LoVo (cell line): ENCODE measurements around the gene PPP1R9B.

ENCODE experiments used
- DNase-seq: peaks from one replicate; pipeline ENCODE4 v3.0.0-alpha.2; 2016; ENCODE audit warnings: low spot score

PPP1R9B gene

DNA sequence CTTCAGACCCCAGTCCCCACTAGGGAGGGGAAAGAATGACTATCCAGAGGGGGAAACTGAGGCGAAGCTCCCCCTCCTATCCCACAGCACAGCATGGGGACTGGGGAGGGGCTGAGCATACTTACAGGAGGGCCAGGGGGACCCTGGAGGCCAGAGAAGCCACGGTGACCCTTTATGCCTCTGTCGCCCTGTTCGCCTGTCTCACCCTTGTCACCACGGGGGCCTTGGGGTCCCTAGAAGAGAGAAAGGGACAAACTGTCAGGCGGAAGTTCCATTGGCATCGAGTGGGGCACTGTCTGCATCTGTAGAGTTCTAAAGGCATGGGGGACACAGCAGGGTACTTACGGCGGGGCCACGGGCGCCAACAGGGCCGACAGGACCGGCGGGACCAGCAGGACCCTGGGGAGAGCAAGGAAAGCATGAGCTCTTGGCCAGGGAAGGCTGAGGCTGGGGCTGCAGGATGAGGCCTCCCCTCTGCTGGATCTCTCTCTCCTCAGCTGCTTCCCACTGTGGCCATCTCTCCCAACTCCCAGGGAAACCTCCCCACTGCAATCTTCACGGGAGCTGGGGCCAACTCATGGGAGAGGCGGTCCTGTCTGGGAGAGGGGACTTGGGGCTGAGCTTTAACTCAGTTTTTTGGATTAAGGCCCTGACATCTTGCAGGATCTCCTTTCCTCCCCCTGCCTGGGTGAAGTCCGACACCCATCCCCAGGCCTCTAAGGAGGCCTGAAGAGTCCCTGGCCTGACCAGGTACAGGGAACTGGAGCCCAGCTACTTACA is 37.5 kb upstream of the PPP1R9B start:
- no peak for DNase-seq

DNA sequence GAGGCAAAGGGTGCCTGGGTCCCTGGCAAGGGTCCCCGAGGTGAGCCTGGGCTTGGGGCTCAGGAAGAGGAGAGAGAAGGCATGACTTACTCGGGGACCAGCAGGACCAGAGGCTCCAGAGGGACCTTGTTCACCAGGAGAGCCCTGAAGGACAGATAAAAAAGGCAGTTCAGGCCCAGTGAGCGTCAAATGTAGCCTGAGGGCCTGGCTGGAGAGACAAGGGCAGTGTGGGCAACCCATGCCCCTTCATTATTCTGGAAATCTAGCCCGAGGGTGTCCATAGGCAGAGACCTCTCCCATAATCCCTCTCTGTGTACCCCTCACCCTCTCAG is 36.9 kb upstream of the PPP1R9B start:
- DNase-seq, result no peak

- no peak for DNase-seq
These were observed 36.4 kb upstream of the PPP1R9B start for GRCh38 chr17:50186661-50187393.

- no peak for DNase-seq
These were observed 35.4 kb upstream of the PPP1R9B start for GRCh38 chr17:50185631-50186471.

DNA sequence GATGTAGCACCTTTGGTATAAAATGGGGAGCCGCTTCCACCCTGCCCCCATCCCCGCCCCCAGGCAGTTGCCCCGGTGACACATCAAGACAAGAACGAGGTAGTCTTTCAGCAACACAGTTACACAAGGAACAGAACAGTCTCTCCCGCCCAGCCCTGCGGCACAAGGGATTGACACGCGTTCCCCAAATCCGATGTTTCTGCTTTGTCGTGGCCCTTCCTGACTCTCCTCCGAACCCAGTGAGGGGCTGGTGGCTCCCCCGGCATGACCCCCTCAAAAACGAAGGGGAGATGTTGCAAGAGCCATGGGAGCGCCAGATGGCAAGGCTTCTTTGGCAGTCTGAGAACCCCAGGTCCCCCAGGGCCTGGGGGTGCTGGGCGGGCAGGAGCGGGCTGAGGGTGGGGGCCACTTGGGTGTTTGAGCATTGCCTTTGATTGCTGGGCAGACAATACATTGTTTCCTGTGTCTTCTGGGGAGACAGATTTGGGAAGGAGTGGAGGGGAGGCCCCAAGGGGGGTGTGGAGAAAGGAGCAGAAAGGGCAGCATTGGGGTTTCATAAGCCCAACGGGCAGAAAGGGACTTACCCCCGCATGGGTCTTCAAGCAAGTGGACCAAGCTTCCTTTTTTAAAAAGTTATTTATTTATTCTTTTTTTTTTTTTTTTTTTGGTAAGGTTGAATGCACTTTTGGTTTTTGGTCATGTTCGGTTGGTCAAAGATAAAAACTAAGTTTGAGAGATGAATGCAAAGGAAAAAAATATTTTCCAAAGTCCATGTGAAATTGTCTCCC is 34.3 kb upstream of the PPP1R9B start:
- no peak for DNase-seq

DNA sequence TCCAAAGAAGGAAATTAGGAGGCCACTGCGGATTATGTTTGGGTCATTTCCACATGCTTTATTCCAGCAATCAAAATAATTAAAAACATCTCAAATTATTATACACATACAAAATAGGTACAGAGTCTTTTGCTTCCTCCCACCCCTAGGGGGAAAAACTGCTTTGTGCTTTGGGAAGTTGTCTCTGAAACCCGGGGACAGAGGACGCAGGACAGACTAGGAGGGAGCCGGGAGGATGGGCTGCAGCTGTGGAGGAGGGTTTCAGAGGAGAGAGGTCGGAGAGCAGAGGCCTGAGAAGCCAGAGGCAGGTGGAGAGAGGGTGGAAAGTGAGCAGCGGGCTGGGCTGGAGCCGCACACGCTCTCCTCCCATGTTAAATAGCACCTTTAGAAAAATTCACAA is 33.6 kb upstream of the PPP1R9B start:
- no peak for DNase-seq

DNA sequence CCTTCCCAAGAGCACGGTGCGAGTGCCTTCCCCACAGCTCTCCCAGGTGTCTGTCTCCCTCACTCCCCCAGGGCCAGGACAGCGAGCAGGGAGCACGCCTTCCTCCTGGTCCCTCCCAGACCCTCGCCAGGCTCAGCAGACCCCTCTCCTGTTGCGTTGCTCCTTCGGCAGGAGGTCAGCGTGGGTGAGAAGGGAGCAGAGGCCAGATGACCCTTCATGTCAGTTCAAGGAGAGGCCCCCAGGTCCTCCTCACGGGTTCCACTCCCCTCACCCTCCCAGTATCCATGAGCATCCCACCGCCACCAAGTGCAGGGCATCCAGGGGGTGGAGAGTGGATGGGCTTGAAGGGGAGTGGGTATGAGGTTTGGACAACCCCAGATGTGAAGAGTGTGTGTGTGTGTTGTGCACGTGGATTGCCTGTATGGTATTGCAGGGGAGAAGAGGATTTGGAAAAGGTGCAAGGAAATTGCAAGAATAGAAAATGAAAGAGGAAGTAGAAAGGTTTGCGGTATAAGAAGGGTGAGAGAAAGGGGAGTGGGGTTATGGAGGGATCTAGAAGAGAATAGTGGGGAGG is 33.0 kb upstream of the PPP1R9B start:
- no peak for DNase-seq

DNA sequence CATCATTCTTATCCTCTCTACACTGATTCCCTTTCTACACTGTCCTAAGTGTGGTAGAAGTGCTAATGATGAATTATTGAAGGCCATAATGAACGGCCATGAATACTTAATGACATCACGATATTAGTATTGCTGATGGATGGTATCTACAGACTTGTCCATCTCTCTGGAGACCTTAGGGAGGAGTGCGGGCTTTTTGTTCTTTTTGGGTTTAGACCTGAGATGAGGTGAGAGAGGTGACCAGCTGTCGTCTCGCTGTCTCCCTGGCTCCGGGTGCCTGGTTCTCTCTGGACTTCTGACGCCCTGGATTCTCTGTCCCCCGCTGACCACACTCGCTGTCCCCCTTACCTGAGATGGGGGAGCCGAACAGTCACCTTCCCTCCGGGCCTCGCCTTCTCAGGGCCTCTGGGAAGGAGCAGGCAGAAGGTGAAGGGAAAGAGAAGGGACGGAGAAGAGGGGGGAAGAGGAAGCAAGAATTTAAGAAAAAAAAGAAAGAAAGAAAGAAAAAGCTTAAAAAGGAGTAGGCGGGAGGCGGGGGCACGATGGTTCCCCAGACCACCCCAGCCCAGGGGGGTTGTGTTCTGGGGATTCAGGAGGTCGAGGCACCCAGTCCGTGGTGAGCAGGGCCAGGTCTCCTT is 32.4 kb upstream of the PPP1R9B start:
- DNase-seq, result no peak

DNA sequence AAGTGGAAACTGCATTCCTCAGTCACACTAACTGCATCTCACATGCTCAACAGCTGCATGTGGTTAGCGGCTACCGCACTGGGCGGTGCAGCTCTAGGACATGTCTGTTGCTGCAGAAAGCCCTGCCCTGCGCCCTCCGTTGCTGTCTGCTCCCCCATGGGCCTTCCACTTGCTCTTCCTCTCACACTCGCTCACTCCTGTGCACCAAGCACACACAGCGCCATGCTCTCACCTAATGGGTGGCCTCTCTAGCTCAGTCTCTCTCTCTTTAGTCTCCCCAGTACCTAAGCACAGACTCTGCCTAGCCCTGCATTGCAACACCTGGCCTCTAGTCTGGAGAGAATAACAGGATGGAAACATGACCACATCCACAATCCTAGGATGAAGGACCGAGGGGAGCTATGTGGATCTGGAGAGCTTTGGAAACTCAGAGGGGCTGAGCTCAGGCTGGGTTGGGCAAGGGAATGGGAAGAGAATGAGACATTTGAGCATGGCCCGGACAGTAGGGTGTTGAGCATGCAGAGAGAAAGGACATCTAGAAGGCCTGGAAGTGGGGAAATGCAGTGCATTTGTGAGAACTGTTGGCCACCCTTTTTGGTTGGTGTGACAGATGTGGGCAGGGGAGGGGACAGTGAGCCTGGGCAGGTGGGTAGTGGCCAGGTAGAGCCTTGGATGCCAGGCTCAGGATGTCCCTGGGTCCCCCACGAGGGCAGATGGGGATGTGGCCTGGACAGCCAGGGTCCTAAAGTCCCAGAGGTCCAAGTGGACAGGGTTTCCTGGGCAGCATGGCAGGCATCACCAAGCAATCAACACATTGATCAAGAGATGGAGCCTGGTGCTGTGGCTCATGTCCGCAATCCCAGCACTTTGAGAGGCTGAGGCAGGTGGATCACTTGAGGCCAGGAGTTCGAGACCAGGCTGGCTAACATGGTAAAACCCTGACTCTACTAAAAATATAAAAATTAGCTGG is 31.4 kb upstream of the PPP1R9B start:
- no peak for DNase-seq

DNA sequence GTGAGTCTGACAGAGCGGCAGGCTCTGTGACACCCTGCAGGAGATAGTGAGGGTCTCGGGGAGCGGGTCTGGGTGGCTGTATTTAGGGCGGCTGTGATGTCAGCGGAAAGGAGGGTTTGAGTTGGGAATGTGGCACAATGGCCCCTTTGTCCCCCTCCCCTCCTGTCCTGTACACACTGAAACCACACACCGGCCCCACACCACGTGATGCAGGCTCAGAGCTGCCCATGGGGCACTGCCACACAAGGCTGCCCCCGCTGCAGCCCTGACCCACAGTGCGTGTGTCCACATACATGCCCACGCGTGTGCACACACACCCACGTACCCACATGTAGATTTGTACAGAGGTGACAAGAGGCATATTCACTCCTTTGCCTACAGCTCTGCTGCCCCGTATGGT is 30.7 kb upstream of the PPP1R9B start:
- DNase-seq, result no peak

DNA sequence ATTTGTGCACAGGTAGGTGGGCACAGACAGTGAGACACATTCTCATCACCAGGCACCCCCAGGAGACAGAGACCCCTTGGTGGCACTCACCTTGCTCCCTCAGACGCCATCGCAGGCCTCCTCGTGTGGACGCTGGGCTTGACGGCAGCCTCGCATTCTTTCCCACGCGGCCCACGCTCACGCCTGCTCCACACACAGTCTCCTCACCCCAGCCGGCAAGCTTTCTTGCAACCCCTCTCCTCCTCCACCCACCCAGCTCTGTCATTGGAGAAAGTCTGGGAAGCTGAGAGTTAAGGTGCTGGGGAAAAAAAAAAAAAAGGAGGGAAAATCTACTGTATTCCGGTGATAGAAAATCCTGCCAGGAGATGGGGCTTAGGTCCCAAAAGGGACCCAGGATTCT is 30.1 kb upstream of the PPP1R9B start:
- no peak for DNase-seq

GRCh38 chr17:50180111-50180510 is 29.6 kb upstream of the PPP1R9B start:
- DNase-seq, result no peak

DNA sequence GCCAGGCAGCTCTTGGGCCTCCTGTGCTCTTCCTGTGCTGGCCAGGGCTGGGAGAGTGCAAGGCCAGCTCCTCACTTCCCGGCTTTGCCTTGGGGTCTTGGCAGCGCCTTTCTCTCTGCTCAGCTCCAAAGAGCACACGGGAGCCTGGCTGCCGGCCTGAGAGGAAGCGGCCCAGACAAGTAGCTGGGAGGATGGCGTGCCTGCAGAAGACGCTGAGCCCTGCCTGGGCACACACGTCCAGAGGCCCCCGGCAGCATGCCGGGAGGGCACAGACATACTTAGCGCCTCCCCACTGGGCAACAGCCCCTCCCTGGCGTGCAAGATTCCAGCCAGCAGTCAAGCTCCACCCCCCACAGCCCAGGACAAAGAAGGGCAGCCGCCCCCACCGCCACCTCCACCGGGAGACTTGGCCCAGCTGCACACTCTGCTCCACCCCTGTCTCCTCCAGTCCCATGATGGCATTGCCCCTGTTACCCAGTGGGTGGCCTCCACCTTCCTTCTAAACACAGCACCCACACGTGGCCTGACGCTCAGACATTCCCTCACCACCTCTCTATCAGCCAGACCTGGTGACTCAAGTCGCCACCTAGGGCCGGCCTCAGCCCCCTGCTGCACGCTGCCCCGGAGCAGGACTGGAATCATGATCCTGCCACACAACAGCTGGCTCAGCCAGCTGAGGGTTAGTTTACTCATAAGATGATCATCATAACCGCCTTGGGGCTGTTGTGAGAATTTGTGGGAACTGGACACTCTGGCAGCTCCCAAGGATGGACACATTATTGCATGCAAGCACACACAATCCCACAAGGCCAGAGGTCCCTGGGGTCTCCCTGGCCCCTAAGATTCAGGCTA is 27.7 kb upstream of the PPP1R9B start:
- DNase-seq, result peak; percentile 54

DNA sequence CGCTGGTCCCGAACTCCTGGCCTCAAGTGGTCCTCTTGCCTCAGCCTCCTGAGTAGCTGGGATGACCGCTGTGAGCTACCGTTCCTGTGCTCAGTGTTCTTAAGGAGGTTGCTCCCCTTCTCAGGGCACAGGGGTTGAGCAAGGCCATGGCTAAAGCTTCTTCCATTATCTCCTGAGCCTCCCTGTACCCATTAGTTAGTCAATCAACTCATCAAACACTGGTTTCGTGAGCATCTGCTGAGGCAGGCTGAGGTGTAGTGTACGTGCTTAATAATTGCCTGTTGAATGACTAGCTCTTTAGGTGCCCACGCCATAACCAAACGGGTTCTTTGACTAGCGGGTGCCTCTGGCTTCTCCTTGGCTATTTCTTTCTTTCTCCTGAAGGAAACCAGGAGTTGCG is 27.0 kb upstream of the PPP1R9B start:
- DNase-seq, result no peak

DNA sequence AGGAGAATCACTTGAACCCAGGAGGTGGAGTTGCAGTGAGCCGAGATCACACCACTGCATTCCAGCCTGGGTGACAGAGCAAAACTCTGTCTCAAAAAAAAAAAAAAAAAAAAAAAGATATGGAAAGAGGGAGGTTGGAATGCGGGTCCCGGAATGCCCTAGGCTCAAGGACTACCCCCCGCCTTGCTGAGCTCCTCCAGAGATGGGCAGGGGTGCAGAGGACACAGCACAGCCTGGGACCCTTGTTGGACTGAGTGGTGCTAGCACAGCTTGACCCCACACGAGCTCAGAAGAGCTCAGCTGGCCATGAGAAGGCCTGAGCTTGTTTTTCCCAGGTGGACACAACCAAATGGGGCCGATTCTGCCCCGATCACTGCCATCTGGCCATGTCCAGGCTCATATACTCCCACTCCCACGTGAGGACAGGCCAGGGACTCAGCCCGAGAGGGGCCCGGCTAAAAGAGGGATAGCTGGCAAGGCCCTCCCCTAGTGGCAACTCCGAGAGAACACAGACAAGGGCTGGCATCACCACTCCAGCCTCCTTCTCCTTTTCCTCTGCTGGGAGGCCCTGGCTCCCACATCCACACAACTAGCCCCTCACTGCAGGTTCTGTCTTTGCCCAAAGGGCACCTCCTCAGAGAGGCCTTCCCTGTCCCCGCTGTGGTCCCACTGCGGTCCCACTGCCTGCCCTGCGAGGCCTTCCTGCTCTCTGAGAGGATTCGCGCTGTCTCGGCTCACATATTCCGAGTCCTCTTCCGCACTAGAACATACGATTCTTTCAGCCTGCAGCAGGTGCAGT is 26.3 kb upstream of the PPP1R9B start:
- DNase-seq, result no peak

DNA sequence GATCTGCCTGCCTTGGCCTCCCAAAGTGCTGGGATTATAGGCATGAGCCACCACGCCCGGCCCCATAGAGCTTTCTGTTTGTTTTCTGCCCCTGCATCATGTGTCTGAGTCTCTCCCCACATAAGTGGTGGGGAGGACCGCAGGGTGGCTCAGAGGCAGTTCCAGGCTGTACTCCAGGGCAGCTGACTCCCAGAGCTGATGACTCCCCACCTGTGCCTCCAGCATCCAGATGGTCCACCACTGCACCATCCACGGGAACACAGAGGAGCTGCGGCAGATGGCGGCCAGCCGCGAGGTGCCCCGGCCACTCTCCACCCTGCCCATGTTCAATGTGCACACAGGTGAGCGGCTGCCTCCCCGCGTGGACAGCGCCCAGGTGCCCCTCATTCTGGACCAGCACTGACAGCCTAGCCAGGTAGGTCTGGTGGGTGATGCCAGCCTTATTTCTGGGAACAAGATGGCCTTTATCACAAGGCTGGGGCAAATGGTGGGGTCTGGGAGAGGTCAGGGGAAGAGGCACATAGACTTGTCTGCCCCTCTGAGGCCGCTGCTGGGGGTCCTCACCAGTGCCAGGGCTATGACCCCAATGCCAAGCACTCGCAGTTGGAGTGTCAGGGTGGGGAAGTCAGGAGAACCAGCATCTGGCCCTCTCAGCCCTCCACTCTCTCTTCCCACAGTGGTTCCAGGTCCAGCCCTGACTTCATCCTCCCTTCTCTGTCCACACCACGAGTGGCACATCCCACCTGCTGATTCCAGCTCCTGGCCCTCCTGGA is 24.7 kb upstream of the PPP1R9B start:
- no peak for DNase-seq

DNA sequence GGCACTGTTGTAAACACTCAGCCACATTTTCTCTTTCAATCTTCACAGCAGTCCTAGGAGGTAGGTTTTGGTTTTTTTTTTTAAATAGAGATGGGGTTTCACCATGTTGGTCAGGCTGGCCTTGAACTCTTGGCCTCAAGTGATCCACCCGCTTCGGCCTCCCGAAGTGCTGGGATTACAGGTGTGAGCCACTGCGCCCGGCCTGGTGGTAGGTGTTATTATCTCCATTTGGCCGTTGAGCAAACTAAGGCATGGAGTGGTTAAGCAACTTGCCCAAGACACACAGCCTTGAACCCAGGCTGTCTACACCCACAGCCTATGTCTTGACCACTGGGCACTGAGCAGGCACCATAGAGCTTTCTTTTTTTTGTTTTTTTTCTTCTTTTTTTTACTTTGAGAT is 24.0 kb upstream of the PPP1R9B start:
- no peak for DNase-seq
